ENCODE results near the gene NCAM2. TPM values are rescaled to one million over a fixed set of nuclear protein-coding genes. Genes with fewer than 3 reads are reported as not detected.

The NCAM2 gene
- total RNA-seq, 1 donor from 2014 or later = under 0.01 TPM

DNA sequence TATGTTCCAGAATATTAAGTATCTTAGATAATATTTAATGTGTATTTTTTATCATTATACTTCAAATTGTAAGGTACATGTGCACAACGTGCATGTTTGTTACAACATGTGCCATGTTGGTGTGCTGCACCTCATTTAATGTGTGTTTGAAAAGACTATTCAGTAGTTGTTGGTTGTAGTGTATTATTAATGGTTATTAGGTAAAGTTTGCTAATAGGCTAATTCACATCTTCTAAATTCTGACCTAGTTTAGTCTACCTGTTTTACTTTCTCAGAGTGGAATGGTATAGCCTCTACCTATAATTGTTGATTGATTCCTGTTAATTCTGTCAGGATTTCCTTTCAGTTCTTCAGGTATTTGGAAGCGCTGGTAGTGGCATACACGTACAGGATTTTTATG is 153.0 kb downstream of the NCAM2 start:
- Histone ChIP-seq H3K4me3 (ENCODE audit: low read depth, low read length) (no peak overlapping the region), H3K36me3 (ENCODE audit: control insufficient read depth, insufficient read depth, low read length) (no peaks in the 10 kb centered on the region), H3K27me3 (ENCODE audit: control insufficient read depth, insufficient read depth, low read length) (no peaks in the 10 kb centered on the region)
- TF ChIP-seq, protein P1, sequence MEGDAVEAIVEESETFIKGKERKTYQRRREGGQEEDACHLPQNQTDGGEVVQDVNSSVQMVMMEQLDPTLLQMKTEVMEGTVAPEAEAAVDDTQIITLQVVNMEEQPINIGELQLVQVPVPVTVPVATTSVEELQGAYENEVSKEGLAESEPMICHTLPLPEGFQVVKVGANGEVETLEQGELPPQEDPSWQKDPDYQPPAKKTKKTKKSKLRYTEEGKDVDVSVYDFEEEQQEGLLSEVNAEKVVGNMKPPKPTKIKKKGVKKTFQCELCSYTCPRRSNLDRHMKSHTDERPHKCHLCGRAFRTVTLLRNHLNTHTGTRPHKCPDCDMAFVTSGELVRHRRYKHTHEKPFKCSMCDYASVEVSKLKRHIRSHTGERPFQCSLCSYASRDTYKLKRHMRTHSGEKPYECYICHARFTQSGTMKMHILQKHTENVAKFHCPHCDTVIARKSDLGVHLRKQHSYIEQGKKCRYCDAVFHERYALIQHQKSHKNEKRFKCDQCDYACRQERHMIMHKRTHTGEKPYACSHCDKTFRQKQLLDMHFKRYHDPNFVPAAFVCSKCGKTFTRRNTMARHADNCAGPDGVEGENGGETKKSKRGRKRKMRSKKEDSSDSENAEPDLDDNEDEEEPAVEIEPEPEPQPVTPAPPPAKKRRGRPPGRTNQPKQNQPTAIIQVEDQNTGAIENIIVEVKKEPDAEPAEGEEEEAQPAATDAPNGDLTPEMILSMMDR (IDR thresholded peaks at IDR 0.05; ENCODE audit: insufficient read depth, low read length, poor library complexity, severe bottlenecking) = no peak
- DNase-seq (ENCODE audit: low read depth) = no peak

DNA sequence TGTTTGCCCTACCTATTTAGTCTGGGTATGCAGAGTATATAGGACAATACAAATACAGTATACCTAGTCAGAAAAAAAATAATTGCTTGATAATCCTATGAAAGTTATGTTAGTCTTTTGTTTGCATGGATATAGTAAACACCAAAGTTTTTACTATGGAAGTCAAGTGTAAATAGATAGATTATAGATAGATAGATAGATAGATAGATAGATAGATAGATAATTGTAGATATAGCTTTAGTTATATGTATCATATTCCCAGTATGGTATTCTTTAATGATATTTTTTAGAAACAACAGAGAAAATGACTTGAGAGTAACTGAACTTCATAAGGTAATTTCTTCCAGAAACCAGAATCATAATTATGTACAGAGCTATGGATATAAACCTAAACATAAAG is 158.2 kb downstream of the NCAM2 start:
- H3K4me3 ChIP-seq (ENCODE audit: low read depth, low read length) = no peak overlapping the region
- TF ChIP-seq, protein P1 (IDR thresholded peaks at IDR 0.05; ENCODE audit: insufficient read depth, low read length, poor library complexity, severe bottlenecking) = no peak
- no peaks in the 10 kb centered on the region for H3K36me3 ChIP-seq (ENCODE audit: control insufficient read depth, insufficient read depth, low read length)
- H3K27me3 ChIP-seq (ENCODE audit: control insufficient read depth, insufficient read depth, low read length) = no peaks in the 10 kb centered on the region
- no peak for DNase-seq (ENCODE audit: low read depth)

DNA sequence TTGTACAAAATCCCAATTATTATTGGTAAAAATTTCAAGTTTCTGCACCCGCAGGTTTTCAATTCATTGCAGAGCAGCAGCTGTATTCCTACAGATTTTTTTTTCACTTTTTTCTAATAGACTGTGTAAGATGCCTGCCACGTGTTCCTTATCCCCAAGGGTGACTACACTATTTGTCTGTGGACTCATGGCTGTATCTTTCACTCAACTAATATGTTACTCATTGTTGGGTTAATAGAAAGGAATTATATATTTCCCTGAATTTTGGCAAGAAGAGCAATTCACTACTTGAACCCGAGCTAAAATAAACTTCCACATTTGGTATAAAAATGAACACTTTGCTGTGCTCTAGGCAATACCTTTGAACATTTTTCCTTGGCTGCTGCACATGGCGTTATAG is 158.7 kb downstream of the NCAM2 start:
- Histone ChIP-seq H3K4me3 (ENCODE audit: low read depth, low read length) (no peak overlapping the region), H3K27me3 (ENCODE audit: control insufficient read depth, insufficient read depth, low read length) (no peaks in the 10 kb centered on the region), H3K36me3 (ENCODE audit: control insufficient read depth, insufficient read depth, low read length) (no peaks in the 10 kb centered on the region)
- TF ChIP-seq, protein P1 (IDR thresholded peaks at IDR 0.05; ENCODE audit: insufficient read depth, low read length, poor library complexity, severe bottlenecking) = no peak
- DNase-seq (ENCODE audit: low read depth) = no peak

DNA sequence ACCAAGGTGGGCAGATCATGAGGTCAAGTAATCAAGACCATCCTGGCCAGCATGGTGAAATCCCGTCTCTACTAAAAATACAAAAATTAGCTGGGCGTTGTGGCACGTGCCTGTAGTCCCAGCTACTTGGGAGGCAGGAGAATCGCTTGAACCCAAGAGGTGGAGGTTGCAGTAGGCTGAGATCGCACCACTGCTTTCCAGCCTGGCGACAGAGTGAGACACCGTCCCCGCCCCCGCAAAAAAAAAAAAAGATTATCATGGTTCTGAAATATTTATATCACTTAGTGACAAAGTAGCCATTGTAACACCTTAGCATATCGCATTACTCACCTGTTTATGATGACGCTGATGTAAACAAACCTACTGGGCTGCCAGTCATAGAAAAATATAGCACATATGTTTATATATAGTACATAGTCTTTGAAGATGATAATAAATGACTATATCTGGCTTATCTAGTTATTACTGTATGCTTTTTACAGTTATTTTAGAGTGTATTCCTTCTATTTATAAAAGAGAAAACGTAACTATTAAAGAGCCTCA is 160.2 kb downstream of the NCAM2 start:
- DNase-seq (ENCODE audit: low read depth) = no peak
- Histone ChIP-seq H3K4me3 (ENCODE audit: low read depth, low read length) (no peak overlapping the region), H3K36me3 (ENCODE audit: control insufficient read depth, insufficient read depth, low read length) (no peaks in the 10 kb centered on the region), H3K27me3 (ENCODE audit: control insufficient read depth, insufficient read depth, low read length) (no peaks in the 10 kb centered on the region)
- TF ChIP-seq, protein P1 (IDR thresholded peaks at IDR 0.05; ENCODE audit: insufficient read depth, low read length, poor library complexity, severe bottlenecking) = no peak

DNA sequence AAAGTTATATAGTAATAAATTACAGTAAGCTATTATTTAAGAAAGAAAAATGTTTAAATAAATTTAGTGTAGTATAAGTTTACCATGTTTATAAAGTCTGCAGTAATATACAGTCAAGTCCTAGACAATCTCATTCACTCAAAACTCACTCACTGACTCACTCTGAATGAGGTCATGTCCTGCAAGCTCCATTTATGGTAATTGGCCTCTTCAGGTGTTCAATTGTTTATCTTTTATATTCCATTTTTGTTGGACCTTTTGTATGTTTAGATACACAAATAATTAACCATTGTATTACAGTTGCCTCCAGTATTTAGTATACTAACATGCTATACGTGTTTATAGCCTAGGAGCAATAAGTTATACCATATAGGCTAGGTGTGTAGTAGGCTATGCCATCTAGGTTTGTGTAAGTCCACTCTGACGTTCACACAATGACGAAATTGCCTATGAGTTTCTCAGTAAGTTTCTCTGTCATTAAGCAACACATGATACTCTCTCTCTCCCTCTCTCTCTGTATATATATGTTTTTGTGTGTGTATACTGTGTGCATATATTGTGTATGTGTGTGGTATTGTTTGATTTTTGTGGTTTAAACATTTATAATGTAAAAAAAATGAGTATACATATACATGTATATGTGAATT is 161.2 kb downstream of the NCAM2 start:
- H3K4me3 ChIP-seq (ENCODE audit: low read depth, low read length) = no peak overlapping the region
- TF ChIP-seq, protein P1 (IDR thresholded peaks at IDR 0.05; ENCODE audit: insufficient read depth, low read length, poor library complexity, severe bottlenecking) = no peak
- DNase-seq (ENCODE audit: low read depth) = no peak
- H3K36me3 ChIP-seq (ENCODE audit: control insufficient read depth, insufficient read depth, low read length) = no peaks in the 10 kb centered on the region
- no peaks in the 10 kb centered on the region for H3K27me3 ChIP-seq (ENCODE audit: control insufficient read depth, insufficient read depth, low read length)

DNA sequence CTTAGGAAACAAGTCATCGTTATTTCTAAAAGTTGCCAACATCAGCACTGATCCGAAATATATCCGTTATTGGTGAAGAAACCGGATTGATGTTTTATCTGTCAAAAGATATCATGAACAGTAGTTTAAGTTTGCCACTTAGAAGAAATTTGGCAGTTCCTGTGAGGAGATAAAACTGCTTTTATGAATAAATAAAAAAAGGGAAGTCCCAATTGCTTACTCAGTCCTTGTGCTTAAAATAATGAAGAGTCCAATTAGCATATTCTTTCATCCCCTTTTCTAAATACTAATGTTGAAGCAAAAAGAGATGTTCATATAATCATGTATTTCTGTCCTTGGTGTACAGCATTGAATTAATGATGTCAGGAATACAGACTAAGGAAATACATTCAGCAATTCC is 164.6 kb downstream of the NCAM2 start:
- H3K4me3 ChIP-seq (ENCODE audit: low read depth, low read length) = no peak overlapping the region
- H3K36me3 ChIP-seq (ENCODE audit: control insufficient read depth, insufficient read depth, low read length) = no peaks in the 10 kb centered on the region
- no peak for DNase-seq (ENCODE audit: low read depth)
- H3K27me3 ChIP-seq (ENCODE audit: control insufficient read depth, insufficient read depth, low read length) = no peaks in the 10 kb centered on the region
- TF ChIP-seq, protein P1 (IDR thresholded peaks at IDR 0.05; ENCODE audit: insufficient read depth, low read length, poor library complexity, severe bottlenecking) = no peak

Measured in kidney epithelial cell (primary cell).